ENCODE measurements around the gene DUSP6. TPM values are rescaled to one million over a fixed set of nuclear protein-coding genes. Genes with fewer than 3 reads are reported as not detected.

The DUSP6 gene
- total and polyA plus RNA-seq, 2 of the 13 experiments (the other 11 are each of a cell fraction or from before 2014, with no cell fraction given) = 40.9 to 161 TPM

- TF ChIP-seq, protein P1, sequence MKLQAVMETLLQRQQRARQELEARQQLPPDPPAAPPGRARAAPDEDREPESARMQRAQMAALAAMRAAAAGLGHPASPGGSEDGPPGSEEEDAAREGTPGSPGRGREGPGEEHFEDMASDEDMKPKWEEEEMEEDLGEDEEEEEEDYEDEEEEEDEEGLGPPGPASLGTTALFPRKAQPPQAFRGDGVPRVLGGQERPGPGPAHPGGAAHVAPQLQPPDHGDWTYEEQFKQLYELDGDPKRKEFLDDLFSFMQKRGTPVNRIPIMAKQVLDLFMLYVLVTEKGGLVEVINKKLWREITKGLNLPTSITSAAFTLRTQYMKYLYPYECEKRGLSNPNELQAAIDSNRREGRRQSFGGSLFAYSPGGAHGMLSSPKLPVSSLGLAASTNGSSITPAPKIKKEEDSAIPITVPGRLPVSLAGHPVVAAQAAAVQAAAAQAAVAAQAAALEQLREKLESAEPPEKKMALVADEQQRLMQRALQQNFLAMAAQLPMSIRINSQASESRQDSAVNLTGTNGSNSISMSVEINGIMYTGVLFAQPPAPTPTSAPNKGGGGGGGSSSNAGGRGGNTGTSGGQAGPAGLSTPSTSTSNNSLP (IDR thresholded peaks at IDR 0.05; ENCODE audit: low read depth, low read length) = no peak
- peak; percentile 39; the same call in 1 of the 2 replicates for TF ChIP-seq TAF1 (CRISPR knock-in tag; IDR thresholded peaks at IDR 0.05)
- TF ChIP-seq, protein P2, sequence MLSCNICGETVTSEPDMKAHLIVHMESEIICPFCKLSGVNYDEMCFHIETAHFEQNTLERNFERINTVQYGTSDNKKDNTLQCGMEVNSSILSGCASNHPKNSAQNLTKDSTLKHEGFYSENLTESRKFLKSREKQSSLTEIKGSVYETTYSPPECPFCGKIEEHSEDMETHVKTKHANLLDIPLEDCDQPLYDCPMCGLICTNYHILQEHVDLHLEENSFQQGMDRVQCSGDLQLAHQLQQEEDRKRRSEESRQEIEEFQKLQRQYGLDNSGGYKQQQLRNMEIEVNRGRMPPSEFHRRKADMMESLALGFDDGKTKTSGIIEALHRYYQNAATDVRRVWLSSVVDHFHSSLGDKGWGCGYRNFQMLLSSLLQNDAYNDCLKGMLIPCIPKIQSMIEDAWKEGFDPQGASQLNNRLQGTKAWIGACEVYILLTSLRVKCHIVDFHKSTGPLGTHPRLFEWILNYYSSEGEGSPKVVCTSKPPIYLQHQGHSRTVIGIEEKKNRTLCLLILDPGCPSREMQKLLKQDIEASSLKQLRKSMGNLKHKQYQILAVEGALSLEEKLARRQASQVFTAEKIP (CRISPR knock-in tag; IDR thresholded peaks at IDR 0.05; ENCODE audit: borderline replicate concordance) = no peak
- TF ChIP-seq MAF1 (CRISPR knock-in tag; IDR thresholded peaks at IDR 0.05; ENCODE audit: borderline replicate concordance) = no peak
- TF ChIP-seq ATM (IDR thresholded peaks at IDR 0.05; ENCODE audit: borderline replicate concordance) = no peak
- no peak for TF ChIP-seq SAFB2 (CRISPR knock-in tag; IDR thresholded peaks at IDR 0.05; ENCODE audit: borderline replicate concordance, low read depth)
- 0 out of 2 replicates have a peak, but pooled peaks have one; percentile 40 for TF ChIP-seq DMAP1 (CRISPR knock-in tag; IDR thresholded peaks at IDR 0.05)
- peak; percentile 54; the same call in 1 of the 2 replicates for TF ChIP-seq SALL1 (CRISPR knock-in tag; IDR thresholded peaks at IDR 0.05)
- no peak for TF ChIP-seq ZNF616 (CRISPR knock-in tag; IDR thresholded peaks at IDR 0.05; ENCODE audit: low read depth)
- TF ChIP-seq AKAP8 (CRISPR knock-in tag; IDR thresholded peaks at IDR 0.05) = no peak
- no peak for TF ChIP-seq MTF2 (CRISPR knock-in tag; IDR thresholded peaks at IDR 0.05; ENCODE audit: borderline replicate concordance)
- TF ChIP-seq, protein P3, sequence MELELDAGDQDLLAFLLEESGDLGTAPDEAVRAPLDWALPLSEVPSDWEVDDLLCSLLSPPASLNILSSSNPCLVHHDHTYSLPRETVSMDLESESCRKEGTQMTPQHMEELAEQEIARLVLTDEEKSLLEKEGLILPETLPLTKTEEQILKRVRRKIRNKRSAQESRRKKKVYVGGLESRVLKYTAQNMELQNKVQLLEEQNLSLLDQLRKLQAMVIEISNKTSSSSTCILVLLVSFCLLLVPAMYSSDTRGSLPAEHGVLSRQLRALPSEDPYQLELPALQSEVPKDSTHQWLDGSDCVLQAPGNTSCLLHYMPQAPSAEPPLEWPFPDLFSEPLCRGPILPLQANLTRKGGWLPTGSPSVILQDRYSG (CRISPR knock-in tag; IDR thresholded peaks at IDR 0.05) = no peak
- TF ChIP-seq TEAD3 (CRISPR knock-in tag; optimal IDR thresholded peaks at IDR 0.05; ENCODE audit: borderline replicate concordance) = peak; percentile 65
- 0 out of 2 replicates have a peak, but pooled peaks have one; percentile 39 for TF ChIP-seq ELF1 (CRISPR knock-in tag; IDR thresholded peaks at IDR 0.05)
- TF ChIP-seq ZNF547 (CRISPR knock-in tag; IDR thresholded peaks at IDR 0.05) = no peak
- peak; percentile 31; the same call in 1 of the 2 replicates for TF ChIP-seq POLR2AphosphoS5 (IDR thresholded peaks at IDR 0.05; ENCODE audit: low read depth, low read length)
- TF ChIP-seq ZNF800 (CRISPR knock-in tag; IDR thresholded peaks at IDR 0.05) = peak; percentile 48; the same call in 1 of the 2 replicates
- TF ChIP-seq XBP1 (CRISPR knock-in tag; IDR thresholded peaks at IDR 0.05) = no peak
- TF ChIP-seq, protein P4, sequence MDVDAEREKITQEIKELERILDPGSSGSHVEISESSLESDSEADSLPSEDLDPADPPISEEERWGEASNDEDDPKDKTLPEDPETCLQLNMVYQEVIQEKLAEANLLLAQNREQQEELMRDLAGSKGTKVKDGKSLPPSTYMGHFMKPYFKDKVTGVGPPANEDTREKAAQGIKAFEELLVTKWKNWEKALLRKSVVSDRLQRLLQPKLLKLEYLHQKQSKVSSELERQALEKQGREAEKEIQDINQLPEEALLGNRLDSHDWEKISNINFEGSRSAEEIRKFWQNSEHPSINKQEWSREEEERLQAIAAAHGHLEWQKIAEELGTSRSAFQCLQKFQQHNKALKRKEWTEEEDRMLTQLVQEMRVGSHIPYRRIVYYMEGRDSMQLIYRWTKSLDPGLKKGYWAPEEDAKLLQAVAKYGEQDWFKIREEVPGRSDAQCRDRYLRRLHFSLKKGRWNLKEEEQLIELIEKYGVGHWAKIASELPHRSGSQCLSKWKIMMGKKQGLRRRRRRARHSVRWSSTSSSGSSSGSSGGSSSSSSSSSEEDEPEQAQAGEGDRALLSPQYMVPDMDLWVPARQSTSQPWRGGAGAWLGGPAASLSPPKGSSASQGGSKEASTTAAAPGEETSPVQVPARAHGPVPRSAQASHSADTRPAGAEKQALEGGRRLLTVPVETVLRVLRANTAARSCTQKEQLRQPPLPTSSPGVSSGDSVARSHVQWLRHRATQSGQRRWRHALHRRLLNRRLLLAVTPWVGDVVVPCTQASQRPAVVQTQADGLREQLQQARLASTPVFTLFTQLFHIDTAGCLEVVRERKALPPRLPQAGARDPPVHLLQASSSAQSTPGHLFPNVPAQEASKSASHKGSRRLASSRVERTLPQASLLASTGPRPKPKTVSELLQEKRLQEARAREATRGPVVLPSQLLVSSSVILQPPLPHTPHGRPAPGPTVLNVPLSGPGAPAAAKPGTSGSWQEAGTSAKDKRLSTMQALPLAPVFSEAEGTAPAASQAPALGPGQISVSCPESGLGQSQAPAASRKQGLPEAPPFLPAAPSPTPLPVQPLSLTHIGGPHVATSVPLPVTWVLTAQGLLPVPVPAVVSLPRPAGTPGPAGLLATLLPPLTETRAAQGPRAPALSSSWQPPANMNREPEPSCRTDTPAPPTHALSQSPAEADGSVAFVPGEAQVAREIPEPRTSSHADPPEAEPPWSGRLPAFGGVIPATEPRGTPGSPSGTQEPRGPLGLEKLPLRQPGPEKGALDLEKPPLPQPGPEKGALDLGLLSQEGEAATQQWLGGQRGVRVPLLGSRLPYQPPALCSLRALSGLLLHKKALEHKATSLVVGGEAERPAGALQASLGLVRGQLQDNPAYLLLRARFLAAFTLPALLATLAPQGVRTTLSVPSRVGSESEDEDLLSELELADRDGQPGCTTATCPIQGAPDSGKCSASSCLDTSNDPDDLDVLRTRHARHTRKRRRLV (CRISPR knock-in tag; IDR thresholded peaks at IDR 0.05) = no peak
These were observed 31.9 kb upstream of the DUSP6 start (continued) for GRCh38 chr12:89384050-89384758.
